Thoracic aorta (tissue), 2 donors: ENCODE results near the gene THUMPD3. TPM values are rescaled to one million over a fixed set of nuclear protein-coding genes. Genes with fewer than 3 reads are reported as not detected.

Source experiments
- ATAC-seq: fragments of 150-250 bp; one replicate; pipeline ENCODE4 v1.8.0; 2017; ENCODE audit warnings: low read depth; ENCODE audit not compliant: insufficient number of reproducible peaks, low FRiP score
- DNase-seq: peaks from one replicate; pipeline ENCODE4 v3.0.0-alpha.2; 2020; ENCODE audit warnings: low spot score
- H3K27ac ChIP-seq, 2 donors: fragments of 200-600 bp; sonication (generic); 1 replicate in 1 of 2; 2 replicates in 1 of 2; pipeline ENCODE4 v1.5.1; 2016; ENCODE audit warnings: mild to moderate bottlenecking in 2 of 2, moderate library complexity in 2 of 2
- H3K27me3 ChIP-seq: fragments of 200-600 bp; sonication (generic); replicated peaks from 2 replicates; pipeline ENCODE4 v1.6.0; 2016; ENCODE audit warnings: mild to moderate bottlenecking; ENCODE audit not compliant: insufficient read depth
- H3K36me3 ChIP-seq: fragments of 200-600 bp; sonication (generic); one replicate; pipeline ENCODE4 v1.5.1; 2016
- H3K4me1 ChIP-seq, 2 donors: fragments of 200-600 bp; sonication (generic); 1 replicate in 1 of 2; 2 replicates in 1 of 2; pipeline versions ENCODE4 v1.5.1 to v1.6.0; 2016; ENCODE audit warnings: low read depth in 2 of 2, mild to moderate bottlenecking in 1 of 2; ENCODE audit not compliant: control insufficient read depth in 1 of 2
- H3K4me3 ChIP-seq: fragments of 200-600 bp; sonication (generic); 2 replicates; pipeline ENCODE4 v1.5.1; 2016; ENCODE audit warnings: mild to moderate bottlenecking
- H3K9me3 ChIP-seq: fragments of 200-600 bp; sonication (generic); 2 replicates; pipeline ENCODE4 v1.5.1; 2016
- CTCF ChIP-seq: fragments of 200-600 bp; sonication (generic); IDR thresholded peaks from one replicate; pipeline ENCODE4 v1.5.1; 2019; ENCODE audit warnings: antibody characterized with exemption
- total RNA-seq, 2 donors: library from RNA; depleted of rRNA; stranded (reverse); fragments of >200 nt; gene quantifications; one replicate each; pipeline versions ENCODE4 v1.1.0 to v1.2.3, GENCODE V29; 2016

The THUMPD3 gene
- total RNA-seq, 2 donors from 2014 or later = 11.9 to 31.9 TPM

GRCh38 chr3:9327578-9327977 is 35.3 kb upstream of the THUMPD3 start:
- H3K27ac ChIP-seq = no peak overlapping the region
- no peak for TF ChIP-seq CTCF
- no peak overlapping the region for H3K4me3 ChIP-seq
- no peaks in the 10 kb centered on the region for H3K4me1 ChIP-seq
- H3K36me3 ChIP-seq = no peaks in the 10 kb centered on the region
- H3K27me3 ChIP-seq = no peaks in the 10 kb centered on the region
- no peak for ATAC-seq
- no peak for DNase-seq
- H3K9me3 ChIP-seq = no peaks in the 10 kb centered on the region

DNA sequence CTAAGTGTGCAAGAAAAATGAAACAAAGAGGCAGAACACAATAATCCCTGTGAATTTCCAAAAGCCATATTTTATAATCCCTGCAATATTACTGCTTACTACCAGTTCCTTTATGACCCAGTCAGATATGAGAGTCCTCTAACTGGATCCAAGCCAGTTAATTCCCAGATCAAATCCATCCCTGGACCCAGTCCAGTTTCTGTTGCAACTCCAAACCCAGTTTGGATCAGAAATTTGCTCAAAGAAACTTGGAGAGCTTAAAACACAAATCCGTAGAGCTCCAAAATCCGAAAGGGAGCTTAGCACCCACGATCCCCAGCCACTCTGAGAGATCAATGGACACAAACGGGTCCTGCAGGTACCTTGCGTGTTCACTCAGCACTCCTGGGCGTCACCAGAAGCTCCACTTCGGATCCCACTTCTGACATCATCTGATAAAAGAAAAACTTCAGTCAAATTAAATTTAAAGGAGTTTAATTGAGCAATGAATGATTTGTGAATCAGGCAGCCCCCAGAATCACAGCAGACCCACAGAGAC is 32.6 kb upstream of the THUMPD3 start:
- no peaks in the 10 kb centered on the region for H3K27me3 ChIP-seq
- no peak overlapping the region for H3K4me3 ChIP-seq
- H3K27ac ChIP-seq = no peak overlapping the region
- no peaks in the 10 kb centered on the region for H3K36me3 ChIP-seq
- no peak for DNase-seq
- no peak for ATAC-seq
- H3K9me3 ChIP-seq = no peaks in the 10 kb centered on the region
- no peaks in the 10 kb centered on the region for H3K4me1 ChIP-seq
- TF ChIP-seq CTCF = no peak

DNA sequence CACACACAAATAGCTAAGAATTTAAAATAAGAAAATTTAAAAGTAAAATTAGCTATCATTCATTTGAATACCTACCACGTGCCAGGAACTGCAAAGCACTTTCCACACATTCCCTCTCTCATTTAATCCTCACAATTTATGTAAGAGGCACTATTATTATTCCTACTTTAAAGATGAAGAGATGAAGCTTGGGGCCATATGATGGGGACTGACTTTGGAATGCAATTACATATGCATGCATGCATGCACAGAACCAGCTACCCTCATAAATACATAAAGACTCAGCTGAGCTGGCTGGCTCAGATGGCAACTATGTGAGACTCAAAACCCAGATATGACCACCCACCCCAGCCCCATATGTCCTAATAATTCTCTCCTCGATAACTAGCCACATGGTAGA is 31.7 kb upstream of the THUMPD3 start:
- DNase-seq = no peak
- Histone ChIP-seq H3K27me3 (no peaks in the 10 kb centered on the region), H3K4me3 (no peak overlapping the region), H3K4me1 (no peaks in the 10 kb centered on the region), H3K9me3 (no peaks in the 10 kb centered on the region), H3K27ac (no peak overlapping the region), H3K36me3 (no peaks in the 10 kb centered on the region)
- no peak for ATAC-seq
- TF ChIP-seq CTCF = no peak

DNA sequence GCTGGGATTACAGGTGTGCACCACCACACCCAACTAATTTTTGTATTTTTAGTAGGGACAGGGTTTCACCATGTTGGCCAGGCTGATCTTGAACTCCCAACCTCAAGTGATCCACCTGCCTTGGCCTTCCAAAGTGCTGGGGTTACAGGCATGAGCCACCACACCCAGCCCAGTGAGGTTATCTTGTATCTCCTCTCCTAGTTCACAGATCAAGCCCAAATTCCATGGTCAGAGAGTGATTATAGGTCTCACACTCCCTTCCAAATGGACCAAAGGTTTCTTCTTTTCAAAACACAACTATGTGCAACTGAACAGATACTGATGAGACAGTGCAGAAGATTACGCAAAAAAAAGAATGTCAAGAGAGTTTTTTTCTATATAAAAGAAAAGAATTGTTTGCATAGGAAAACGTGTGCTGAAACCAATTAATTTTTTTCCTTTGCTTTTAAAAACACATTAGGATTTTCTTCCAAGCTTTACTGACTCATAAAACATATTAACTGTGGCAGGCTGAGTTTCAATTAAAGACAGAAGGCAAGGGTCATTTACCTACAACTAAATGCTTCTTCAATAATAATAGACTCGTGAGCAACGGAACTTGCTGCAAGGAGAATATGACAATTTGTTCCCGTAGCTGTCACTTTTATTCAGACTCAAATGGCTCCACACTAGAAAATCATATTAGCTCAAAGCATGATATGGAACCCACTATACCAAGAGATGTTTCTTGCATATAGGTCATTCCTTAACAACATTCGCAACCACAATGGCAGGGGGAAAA is 30.4 kb upstream of the THUMPD3 start:
- Histone ChIP-seq H3K36me3 (no peaks in the 10 kb centered on the region), H3K9me3 (no peaks in the 10 kb centered on the region), H3K27me3 (no peaks in the 10 kb centered on the region), H3K4me1 (no peaks in the 10 kb centered on the region), H3K27ac (no peak overlapping the region), H3K4me3 (no peak overlapping the region)
- ATAC-seq (no peak), DNase-seq (no peak)
- no peak for TF ChIP-seq CTCF

DNA sequence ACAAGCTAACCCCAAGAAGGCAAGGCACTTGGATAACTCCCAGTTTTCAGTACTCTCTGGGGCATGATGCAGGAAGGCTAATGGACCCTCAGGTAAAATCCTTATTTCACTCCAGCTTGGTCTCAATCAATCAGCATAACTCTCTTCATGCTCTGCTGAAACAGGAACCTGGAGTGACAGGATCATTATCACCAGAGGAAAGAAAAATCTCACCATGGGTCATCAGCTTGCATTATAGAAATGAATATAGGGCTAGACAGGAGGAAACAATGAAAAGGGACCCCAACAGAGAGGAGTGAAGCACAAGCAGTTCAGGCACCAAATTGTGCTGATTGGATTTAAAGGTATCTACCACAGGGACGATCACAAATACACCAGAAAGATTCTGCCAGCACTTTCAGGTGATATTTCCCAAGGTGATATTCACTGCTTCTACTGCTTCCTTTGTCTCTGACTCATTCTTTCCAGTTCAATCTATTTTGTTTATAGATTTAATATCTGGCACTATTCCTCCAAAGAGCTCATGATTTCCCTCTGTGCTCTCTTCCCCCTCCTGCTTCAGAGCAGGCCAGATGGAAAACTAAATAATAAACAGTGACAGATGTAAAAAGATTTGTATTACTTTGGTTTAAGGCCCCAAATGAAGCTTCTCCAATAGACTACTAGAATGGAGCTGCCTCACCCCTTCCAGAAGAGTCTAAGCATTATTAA is 22.9 kb upstream of the THUMPD3 start:
- Histone ChIP-seq H3K4me1 (no peaks in the 10 kb centered on the region), H3K27me3 (no peaks in the 10 kb centered on the region), H3K36me3 (no peaks in the 10 kb centered on the region), H3K27ac (no peak overlapping the region), H3K4me3 (no peak overlapping the region), H3K9me3 (no peaks in the 10 kb centered on the region)
- TF ChIP-seq CTCF = no peak
- ATAC-seq (no peak), DNase-seq (no peak)
